OCI-LY7 (cell line): ENCODE data around the gene ELOVL1.

Experiments used
- EZH2phosphoT487 ChIP-seq: fragments of 200-600 bp; sonication (generic); IDR thresholded peaks from 2 replicates; pipeline ENCODE4 v1.6.1; 2018; ENCODE audit warnings: low read depth, borderline replicate concordance, mild to moderate bottlenecking, mixed run types, antibody characterized with exemption, low read length, moderate library complexity, mixed read lengths
- TF ChIP-seq, protein P1 (sequence below): fragments of 200-600 bp; sonication (generic); conservative IDR thresholded peaks from 2 replicates; pipeline ENCODE4 v1.5.1; 2014; ENCODE audit warnings: mild to moderate bottlenecking, antibody characterized with exemption, low read length, moderate library complexity, mixed read lengths

DNA sequence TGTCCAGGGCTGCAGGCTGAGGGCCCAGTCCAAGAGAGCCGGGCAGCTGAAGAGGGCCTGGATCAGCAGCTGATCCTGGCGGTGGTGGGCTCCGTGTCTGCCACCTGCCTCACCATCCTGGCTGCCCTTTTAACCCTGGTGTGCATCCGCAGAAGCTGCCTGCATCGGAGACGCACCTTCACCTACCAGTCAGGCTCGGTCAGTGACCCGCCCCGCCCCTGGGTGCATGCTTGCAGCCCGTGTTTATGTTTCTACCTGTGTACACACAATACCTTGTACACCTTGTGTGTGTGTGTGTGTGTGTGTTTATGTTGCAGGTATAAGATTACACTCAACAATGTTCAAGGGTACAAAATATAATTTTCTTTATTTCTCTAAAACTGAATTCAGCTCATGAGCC lies 54.0 kb downstream of the ELOVL1 start:
- TF ChIP-seq, protein P1, sequence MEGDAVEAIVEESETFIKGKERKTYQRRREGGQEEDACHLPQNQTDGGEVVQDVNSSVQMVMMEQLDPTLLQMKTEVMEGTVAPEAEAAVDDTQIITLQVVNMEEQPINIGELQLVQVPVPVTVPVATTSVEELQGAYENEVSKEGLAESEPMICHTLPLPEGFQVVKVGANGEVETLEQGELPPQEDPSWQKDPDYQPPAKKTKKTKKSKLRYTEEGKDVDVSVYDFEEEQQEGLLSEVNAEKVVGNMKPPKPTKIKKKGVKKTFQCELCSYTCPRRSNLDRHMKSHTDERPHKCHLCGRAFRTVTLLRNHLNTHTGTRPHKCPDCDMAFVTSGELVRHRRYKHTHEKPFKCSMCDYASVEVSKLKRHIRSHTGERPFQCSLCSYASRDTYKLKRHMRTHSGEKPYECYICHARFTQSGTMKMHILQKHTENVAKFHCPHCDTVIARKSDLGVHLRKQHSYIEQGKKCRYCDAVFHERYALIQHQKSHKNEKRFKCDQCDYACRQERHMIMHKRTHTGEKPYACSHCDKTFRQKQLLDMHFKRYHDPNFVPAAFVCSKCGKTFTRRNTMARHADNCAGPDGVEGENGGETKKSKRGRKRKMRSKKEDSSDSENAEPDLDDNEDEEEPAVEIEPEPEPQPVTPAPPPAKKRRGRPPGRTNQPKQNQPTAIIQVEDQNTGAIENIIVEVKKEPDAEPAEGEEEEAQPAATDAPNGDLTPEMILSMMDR = no peak
- TF ChIP-seq EZH2phosphoT487 = no peak
